Esophagus muscularis mucosa (tissue), 3 donors: ENCODE measurements around the gene ADCY10.
"Not testable (repeated sequence)": the region's sequence is repeated elsewhere in the genome, so short reads cannot be mapped to it uniquely, and the experiment has no call there.

ENCODE experiments used
- CTCF ChIP-seq, 3 experiments: fragments of 200-600 bp in 2 of 3; fragments of 450-650 bp in 1 of 3; sonication (generic) in 2 of 3; IDR thresholded peaks; one replicate each; pipeline ENCODE4 v1.5.1; 2017 to 2019; ENCODE audit warnings: antibody characterized with exemption in 3 of 3, mild to moderate bottlenecking in 2 of 3, moderate library complexity in 1 of 3
- POLR2AphosphoS5 ChIP-seq, 2 donors: sonication (generic); formaldehyde crosslinking; IDR thresholded peaks; one replicate each; pipeline ENCODE4 v1.6.1; 2017; ENCODE audit warnings: antibody characterized with exemption in 2 of 2

- not testable (repeated sequence) for TF ChIP-seq CTCF, POLR2AphosphoS5 (IDR thresholded peaks at IDR 0.05)
Observed at GRCh38 chr1:167806235-167806634, 107.7 kb downstream of the ADCY10 start.
